Activated T-cell treated with anti-CD3 and anti-CD28 coated beads, Interleukin-2, amount 50 U/mL, for 1 hour (primary cell): Measurements from ENCODE around the gene DOCK6.

Experiments used
- DNase-seq: peaks from one replicate; pipeline ENCODE4 v3.0.0-alpha.2; 2020

DOCK6 gene

DNA sequence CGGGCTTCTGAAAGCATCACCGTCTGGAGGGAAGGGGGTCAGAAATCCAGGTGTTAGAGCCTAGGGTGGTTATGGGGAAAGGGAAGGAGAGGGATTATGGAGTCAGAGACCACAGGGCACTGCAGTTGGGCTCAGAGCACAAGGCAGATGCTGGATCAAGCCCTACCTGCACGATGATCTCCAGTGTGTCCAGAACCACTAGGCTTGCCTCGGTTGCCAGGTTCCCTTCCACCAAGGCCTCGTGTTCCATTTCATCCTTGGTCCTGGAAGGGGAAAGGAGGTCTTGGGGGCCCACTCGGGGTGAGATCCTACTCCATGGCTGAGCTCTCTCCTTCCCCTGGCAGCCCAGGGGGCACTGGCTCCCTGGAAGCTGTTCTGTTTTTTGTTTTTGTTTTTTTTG, 47.9 kb downstream of the DOCK6 start:
- DNase-seq, result no peak

- DNase-seq, result no peak
These were observed 51.7 kb downstream of the DOCK6 start for GRCh38 chr19:11210656-11210928.

DNA sequence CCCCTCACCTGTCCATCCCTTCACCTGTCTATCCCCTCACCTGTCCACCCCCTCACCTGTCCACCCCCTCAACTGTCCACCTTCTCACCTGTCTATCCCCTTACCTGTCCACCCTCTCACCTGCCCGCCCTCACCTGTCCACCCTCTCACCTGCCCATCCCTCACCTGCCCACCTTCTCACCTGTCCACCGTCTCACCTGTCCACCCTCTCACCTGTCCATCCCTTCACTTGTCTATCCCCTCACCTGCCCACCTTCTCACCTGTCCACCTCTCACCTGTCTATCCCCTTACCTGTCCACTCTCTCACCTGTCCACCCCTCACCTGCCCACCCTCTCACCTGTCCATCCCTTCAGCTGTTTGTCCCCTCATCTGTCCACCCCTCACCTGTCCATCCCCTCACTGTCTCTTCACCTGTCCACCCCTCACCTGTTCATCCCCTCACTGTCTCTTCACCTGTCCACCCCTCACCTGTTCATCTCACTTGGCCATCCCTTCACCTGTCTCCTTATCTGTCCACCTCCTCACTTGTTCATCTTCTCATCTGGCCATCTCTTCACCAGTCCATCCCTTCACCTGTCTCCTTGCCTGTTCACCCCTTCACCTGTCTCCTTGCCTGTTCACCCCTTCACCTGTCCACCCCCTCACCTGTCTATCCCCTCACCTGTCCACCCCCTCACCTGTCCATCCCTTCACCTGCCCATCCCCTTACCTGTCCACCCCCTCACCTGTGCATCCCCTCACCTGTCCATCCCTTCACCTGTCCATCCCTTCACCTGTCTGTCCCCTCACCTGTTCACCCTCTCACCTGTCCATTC, 52.3 kb downstream of the DOCK6 start:
- DNase-seq, result no peak

DNA sequence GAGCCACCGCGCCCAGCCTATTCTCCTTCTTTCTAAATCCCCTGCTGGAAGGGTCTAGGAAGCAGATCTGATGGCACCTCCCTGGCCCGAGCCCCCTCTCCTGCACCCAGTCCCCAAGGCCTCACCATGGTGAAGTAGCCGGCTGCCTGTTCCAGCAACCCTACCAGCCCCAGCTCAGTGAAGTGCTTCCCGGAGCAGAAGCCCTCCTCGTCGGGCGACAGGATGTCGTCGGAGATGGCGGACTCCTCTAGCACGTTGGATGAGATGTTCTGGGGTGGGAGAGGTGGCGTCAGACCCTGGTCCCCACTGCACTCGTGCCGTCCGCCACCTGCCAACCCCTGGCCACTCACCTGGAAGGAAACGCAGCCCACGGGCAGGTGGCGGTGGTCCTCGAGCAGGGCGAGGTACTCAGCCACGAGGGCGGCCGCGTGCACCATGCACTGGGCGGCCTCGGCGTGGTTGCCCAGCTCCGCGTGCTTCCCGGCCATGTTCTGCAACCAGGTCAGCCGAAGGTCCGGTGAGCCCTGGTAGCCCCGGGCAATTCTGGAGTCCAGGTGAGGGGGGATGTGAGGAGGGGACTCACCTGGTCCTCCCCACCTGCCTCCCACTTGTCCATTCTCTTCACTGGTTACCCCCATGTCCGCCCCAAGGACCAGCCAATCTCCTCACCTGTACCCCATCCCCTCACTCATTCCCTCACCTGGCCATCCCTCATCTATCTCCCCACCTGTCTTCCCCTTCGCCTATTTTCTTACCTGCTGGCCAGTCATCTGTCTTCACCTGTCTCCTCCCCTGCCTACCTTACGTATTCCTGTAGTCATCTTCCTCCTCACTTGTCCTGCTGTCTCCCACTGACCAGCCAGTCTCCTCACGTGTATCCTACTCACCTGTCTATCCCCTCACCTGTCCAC, 53.5 kb downstream of the DOCK6 start:
- no peak for DNase-seq

DNA sequence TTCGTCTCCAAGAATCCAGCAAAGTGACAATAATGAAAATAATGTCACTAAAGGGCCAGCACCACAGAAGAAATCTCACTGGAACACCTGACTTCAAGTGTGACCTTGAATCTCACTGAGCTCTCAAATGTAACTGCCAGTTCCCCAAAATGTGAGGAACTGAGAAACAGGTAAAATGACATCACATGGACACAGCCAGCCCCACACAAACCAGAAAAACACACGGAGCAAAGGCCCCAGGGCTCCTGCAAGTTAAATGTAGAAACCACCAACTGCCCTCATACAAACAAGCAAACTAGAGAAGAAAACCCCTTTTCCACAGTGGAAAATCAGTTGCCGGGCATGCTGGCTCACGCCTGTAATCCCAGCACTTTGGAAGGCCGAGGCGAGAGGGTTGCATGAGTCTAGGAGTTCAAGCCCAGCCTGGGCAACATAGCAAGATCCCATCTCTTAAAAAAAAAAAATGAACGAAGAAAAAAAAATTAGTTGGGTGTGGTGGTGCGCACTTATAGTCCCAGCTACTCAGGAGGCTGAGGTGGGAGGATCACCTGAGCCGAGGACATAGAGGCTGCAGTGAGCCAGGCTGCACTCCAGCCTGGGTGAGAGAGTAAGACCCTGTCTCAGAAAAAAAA, 56.3 kb downstream of the DOCK6 start:
- no peak for DNase-seq

- no peak for DNase-seq
These were observed 57.4 kb downstream of the DOCK6 start for GRCh38 chr19:11204943-11205349.

- no peak for DNase-seq
These were observed 58.2 kb downstream of the DOCK6 start for GRCh38 chr19:11204076-11204602.

DNA sequence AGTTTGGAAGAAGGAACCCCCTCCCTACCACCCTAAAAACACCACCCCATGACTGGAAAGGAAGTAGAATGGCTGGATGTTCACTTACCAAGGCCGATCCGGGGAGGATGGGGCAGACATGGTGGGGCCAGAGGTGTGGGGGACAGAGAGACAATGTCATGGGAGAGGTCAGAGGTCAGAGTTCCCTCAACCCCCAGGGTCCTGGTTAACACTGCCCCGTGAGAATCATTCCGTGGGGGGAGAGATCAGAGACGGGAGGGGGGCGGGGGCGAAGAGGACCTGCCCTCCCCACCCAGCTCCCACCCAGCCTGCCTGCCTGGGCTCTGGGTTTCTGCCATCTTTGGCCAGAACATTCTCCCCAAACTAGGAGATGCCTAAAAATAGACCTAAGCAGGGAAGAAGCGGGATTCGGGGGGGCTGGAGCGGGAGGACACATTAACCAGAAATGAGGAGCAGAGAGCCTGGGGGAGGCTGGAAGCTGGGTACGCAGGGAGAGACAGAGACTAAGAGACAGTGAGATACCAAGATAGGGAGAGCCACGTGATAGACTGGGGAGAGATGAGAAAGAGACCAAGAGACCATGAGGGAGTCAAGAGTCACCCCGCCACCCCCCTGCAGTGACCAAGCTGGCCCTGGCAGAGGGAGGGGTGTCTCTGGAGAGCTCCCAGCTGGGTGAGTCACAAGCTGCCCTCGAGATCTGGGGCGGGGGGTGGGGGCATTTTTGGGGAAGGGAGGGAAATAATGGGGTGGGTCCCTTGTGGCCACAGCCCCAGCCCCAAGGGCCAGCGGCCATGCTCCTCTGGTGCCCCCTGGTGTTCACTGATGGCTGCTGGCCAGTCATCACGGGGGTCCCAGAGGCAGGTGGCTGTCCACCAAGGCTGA, 58.9 kb downstream of the DOCK6 start:
- DNase-seq, result peak; percentile 35

DNA sequence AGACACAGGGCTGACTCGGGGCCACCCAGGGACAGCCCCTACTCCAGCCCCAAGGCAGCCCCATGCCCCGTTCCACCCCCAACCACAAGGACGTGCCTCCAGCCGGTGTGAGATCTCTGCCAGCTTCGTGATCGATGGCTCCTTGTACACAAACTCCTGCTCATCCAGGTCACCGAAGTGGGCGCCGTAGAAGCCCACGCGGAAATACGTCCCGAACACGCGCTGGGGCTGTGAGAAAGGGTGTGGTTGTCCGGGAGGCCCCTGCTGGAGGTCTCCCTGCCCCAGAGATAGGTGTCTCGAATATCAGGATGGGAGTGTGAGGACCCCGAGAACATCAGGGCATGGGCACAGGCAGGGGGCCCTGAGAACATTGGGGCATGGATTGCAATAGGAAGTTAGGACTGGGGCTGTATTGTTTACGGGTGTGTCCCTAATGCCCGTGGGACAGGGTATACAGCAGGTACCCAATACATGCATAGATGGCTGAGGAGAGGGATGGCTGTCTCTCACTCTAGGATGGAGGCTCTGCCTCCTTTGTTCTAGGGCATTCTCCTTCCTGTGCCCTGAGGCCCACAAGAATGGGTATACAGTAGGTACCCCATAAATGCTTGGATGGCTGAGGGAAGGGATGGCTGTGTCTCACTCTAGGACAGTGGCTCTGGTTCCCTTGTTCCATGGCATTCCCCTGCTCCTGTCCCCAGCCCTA, 59.7 kb downstream of the DOCK6 start:
- no peak for DNase-seq

GRCh38 chr19:11201791-11202190, 60.5 kb downstream of the DOCK6 start:
- no peak for DNase-seq

DNA sequence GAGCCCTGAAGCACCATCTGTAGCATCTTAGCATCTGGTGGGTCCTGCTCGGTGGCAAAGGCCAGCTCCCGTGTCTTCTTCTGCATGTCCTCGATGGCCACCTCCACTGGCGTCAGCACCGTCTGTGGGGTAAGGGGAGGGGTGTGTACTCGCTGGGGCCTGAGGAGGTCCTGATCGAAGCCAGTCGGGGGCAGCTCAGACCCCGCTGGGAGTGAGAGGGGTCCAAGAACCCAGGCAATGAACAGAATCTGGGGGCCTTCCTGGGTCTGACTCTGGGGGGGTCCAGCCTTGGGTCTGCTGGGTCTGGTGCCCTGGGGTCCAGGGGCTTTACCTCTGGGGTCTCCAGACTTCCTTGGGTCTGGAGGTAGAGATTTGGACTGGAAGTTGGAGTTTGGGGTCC, 61.4 kb downstream of the DOCK6 start:
- DNase-seq, result no peak

GRCh38 chr19:11200015-11200574, 62.2 kb downstream of the DOCK6 start:
- no peak for DNase-seq

DNA sequence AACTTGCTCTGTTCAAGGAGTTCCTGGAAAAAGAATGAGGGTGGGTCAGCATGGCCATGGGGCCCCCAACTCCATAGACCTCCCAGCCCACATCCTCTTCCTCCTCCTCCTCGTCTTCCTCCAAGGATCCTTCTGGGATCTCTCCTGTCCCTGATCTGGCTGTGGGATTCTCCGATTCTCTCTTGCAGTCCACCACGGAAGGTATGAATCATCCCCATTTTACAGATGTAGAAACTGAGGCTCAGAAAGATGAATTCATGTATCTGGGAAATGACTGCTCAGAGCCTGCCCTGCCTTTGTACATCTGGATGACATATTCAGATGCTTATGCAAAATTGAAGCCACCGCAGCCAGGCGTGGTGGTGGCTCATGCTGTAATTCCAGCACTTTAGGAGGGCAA, 62.8 kb downstream of the DOCK6 start:
- DNase-seq, result no peak

GRCh38 chr19:11198769-11199424, 63.4 kb downstream of the DOCK6 start:
- no peak for DNase-seq

- DNase-seq, result no peak
These were observed 64.2 kb downstream of the DOCK6 start for GRCh38 chr19:11198175-11198534.

DNA sequence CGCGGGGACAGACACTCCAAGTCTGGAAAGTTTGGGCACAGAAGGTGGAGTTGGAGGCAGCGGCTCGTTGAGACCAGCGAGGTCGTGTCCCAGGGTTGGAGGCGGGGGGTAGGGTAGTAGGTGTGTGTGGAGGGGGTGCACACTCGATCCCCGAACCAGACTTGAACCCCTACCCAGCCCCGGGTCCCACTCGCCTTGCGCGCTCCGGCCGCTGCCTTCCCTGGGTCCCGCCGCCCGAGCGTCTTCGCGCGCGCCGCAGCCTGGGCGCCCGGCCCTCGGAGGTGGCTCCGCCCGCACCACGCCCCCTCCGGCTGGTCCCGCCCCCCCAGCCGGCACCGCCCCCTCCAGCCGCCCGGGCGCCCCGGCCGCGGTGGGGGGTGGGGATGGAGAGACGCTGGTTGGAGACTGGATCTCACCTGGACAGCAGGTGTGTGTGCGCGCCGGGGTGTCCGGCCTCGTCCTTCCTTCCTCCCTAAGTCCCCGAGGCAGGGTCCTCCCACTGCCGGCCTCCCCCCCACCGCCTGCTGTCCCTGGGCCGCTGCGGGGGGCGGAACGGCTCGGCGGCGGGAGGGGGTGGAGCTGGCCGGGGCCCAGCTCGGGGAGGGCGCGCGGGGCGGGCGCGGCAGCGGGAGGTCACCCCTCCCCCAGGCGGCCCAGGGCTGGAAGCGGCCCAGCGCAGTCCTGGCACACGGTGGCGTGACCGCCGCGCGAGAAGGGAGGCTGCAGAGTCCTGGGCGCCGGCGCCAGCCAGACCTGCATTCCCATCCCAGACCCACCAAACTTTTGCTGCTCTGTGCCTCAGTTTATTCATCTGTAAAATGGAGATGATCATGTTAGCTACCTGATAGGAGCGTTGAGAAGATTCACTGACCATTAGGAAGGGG, 64.8 kb downstream of the DOCK6 start, which contains the start of gene KANK2:
Gene KANK2, minus strand, starts transcription at position 255 of the 884 bp plus-strand sequence. CDS start 3,034 bp downstream, outside the sequence.
- peak; percentile 79 for DNase-seq

DNA sequence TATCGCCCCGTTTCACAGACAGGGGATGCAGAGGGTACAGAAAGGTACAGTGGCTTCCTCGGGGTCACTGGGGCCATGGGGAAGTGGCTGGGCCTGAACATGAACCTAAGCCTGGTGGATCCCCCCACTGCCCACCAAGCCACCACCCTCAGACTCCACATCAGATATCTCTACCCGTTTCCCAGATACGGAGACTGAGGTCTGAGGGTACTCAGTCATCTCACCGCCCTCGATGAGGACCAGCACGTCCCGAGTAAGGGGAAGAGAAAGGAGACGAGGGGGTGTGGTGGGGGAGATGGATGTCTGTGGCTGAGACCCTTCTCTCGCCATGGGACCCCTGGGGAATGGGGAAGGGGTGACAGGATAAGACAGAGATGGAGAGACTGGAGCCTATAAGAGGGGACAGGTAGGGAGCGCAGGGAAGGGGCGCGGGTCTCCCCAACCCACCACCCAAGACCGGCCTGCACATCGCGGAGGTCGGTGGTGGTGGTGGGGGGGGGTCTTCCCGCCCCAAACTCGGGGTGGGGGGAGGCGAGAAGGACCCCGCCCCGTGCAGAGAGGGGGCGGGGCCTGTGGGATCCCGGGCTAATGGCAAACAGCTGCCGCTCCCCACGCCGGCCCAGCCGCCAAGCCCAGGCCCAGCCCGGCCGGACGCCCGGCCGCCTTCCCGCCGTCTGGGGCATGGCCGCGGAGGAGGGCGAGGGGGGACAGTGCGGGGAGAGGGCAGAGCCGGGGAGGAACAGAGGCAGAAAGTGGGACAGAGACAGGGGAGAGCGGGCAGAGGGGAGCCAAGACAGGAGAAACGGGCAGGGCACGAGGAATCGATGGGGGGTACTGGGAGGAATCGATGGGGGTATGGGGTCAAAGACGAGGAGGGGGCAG, 65.7 kb downstream of the DOCK6 start:
- peak; percentile 24 for DNase-seq

DNA sequence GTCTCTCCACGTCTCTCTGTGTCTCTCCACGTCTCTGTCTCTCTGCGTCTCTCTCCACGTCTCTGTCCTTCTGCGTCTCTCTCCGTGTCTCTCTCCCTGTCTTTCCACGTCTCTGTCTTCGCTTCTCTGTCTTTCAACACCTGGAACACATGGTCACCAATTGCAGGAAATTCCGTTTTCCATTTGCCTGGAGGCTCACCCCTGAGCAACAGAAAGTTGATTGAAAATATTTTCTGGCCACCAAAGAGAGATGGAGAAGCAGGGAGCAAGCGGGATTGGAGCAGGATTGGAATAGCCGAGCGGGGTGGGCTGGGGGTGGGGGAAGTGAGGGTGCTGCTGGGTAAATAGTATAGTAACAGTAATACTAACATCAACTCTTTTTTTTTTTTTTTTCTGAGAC, 66.6 kb downstream of the DOCK6 start:
- DNase-seq, result no peak
